Mesenchymal stem cell (in vitro differentiated cells and primary cell): ENCODE results near the gene GAS7.

Experiments used
- DNase-seq: peaks from one replicate; pipeline ENCODE4 v3.0.0-alpha.2; 2013
- H2AFZ ChIP-seq: one replicate; pipeline ENCODE4 v1.6.1; 2013; ENCODE audit warnings: low read depth, mild to moderate bottlenecking, control low read depth, inconsistent platforms, low read length, moderate library complexity
- H2AK5ac ChIP-seq: 2 replicates; pipeline ENCODE4 v1.6.1; 2013; ENCODE audit warnings: low read length, moderate library complexity, mild to moderate bottlenecking, inconsistent platforms; ENCODE audit not compliant: severe bottlenecking
- H2BK120ac ChIP-seq: one replicate; pipeline ENCODE4 v1.6.1; 2013; ENCODE audit warnings: low read depth, mild to moderate bottlenecking, inconsistent platforms, low read length, moderate library complexity
- H2BK12ac ChIP-seq, 2 experiments: one replicate each; pipeline ENCODE4 v1.6.1; 2013; ENCODE audit warnings: inconsistent platforms in 2 of 2, low read length in 2 of 2, mild to moderate bottlenecking in 2 of 2, moderate library complexity in 2 of 2, control low read depth in 1 of 2
- H2BK15ac ChIP-seq: one replicate; pipeline ENCODE4 v1.6.1; 2013; ENCODE audit warnings: mild to moderate bottlenecking, low read depth, inconsistent platforms; ENCODE audit not compliant: poor library complexity, severe bottlenecking
- H2BK5ac ChIP-seq: 2 replicates; pipeline ENCODE4 v1.6.1; 2013; ENCODE audit warnings: low read depth, mild to moderate bottlenecking, low read length, control low read depth, inconsistent platforms; ENCODE audit not compliant: poor library complexity, severe bottlenecking
- H3K14ac ChIP-seq, 2 experiments: one replicate each; pipeline ENCODE4 v1.6.1; 2013; ENCODE audit warnings: inconsistent platforms in 2 of 2, low read length in 2 of 2, control low read depth in 1 of 2, mild to moderate bottlenecking in 1 of 2, moderate library complexity in 1 of 2
- H3K18ac ChIP-seq, 2 experiments: one replicate each; pipeline ENCODE4 v1.6.1; 2013; ENCODE audit warnings: inconsistent platforms in 2 of 2, low read length in 2 of 2, control low read depth in 1 of 2, low read depth in 1 of 2, mild to moderate bottlenecking in 1 of 2
- H3K23ac ChIP-seq, 2 experiments: one replicate each; pipeline ENCODE4 v1.6.1; 2013; ENCODE audit warnings: inconsistent platforms in 2 of 2, low read length in 2 of 2, mild to moderate bottlenecking in 2 of 2, moderate library complexity in 2 of 2, control low read depth in 1 of 2
- H3K27ac ChIP-seq: 2 replicates; pipeline ENCODE4 v1.5.1; 2013; ENCODE audit warnings: mild to moderate bottlenecking, moderate library complexity, low read length, control low read depth, inconsistent platforms; ENCODE audit not compliant: poor library complexity, severe bottlenecking
- H3K27me3 ChIP-seq, 2 experiments: 2 replicates each; pipeline versions ENCODE4 v1.6.1 to v1.7.0; 2013; ENCODE audit warnings: low read length in 2 of 2, mild to moderate bottlenecking in 2 of 2, moderate library complexity in 2 of 2, control low read depth in 1 of 2, inconsistent platforms in 1 of 2; ENCODE audit not compliant: control insufficient read depth in 1 of 2, insufficient read depth in 1 of 2
- H3K36me3 ChIP-seq, 2 experiments: 2 replicates each; pipeline versions ENCODE4 v1.6.1 to v1.7.0; 2013; ENCODE audit warnings: low read length in 2 of 2, control low read depth in 1 of 2, inconsistent platforms in 1 of 2, low read depth in 1 of 2, mild to moderate bottlenecking in 1 of 2; ENCODE audit not compliant: insufficient read depth in 2 of 2, control insufficient read depth in 1 of 2
- H3K4ac ChIP-seq, 2 experiments: one replicate each; pipeline ENCODE4 v1.6.1; 2013; ENCODE audit warnings: inconsistent platforms in 2 of 2, low read length in 2 of 2, mild to moderate bottlenecking in 2 of 2, moderate library complexity in 2 of 2, control low read depth in 1 of 2, low read depth in 1 of 2
- H3K4me1 ChIP-seq: 2 replicates; pipeline ENCODE4 v1.6.1; 2013; ENCODE audit warnings: low read depth, low read length, control low read depth; ENCODE audit not compliant: control insufficient read depth, insufficient read depth
- H3K4me2 ChIP-seq: 2 replicates; pipeline ENCODE4 v1.6.1; 2013; ENCODE audit warnings: low read length, mild to moderate bottlenecking, inconsistent platforms; ENCODE audit not compliant: poor library complexity, severe bottlenecking
- H3K4me3 ChIP-seq, 2 experiments: 2 replicates each; pipeline versions ENCODE4 v1.5.1 to v1.7.0; 2013; ENCODE audit warnings: low read length in 2 of 2, mild to moderate bottlenecking in 2 of 2, control low read depth in 1 of 2, low read depth in 1 of 2; ENCODE audit not compliant: insufficient read depth in 1 of 2
- H3K79me1 ChIP-seq: replicated peaks from 2 replicates; pipeline ENCODE4 v1.6.1; 2013; ENCODE audit warnings: mild to moderate bottlenecking, control low read depth, low read length, inconsistent platforms; ENCODE audit not compliant: poor library complexity, severe bottlenecking
- H3K9ac ChIP-seq: 2 replicates; pipeline ENCODE4 v1.7.0; 2013; ENCODE audit warnings: mild to moderate bottlenecking, low read length, moderate library complexity
- H3K9me3 ChIP-seq: 2 replicates; pipeline ENCODE4 v1.7.0; 2013; ENCODE audit warnings: mild to moderate bottlenecking, low read length; ENCODE audit not compliant: control insufficient read depth
- H4K8ac ChIP-seq: one replicate; pipeline ENCODE4 v1.6.1; 2013; ENCODE audit warnings: inconsistent platforms, mild to moderate bottlenecking, low read length, moderate library complexity
- H4K91ac ChIP-seq: one replicate; pipeline ENCODE4 v1.6.1; 2013; ENCODE audit warnings: mild to moderate bottlenecking, low read length, inconsistent platforms
- WGBS: methylation state at CpG from one replicate; pipeline ENCODE4 v1.1.7; 2013; ENCODE audit warnings: mixed read lengths; 5-methylcytosine and 5-hydroxymethylcytosine counted together

The GAS7 gene

GRCh38 chr17:9918804-9919352 is 279.5 kb downstream of the GAS7 start:
- no peak overlapping the region for H2AK5ac ChIP-seq
- H3K23ac ChIP-seq, result no peak overlapping the region
- no peaks in the 10 kb centered on the region for H3K4me1 ChIP-seq
- H4K8ac ChIP-seq, result no peak overlapping the region
- no peak overlapping the region for H4K91ac ChIP-seq
- no peak overlapping the region for H2BK15ac ChIP-seq
- no peak overlapping the region for H3K4me2 ChIP-seq
- H3K9me3 ChIP-seq, result no peaks in the 10 kb centered on the region
- no peak overlapping the region for H2BK5ac ChIP-seq
- no peak overlapping the region for H2BK120ac ChIP-seq
- H3K36me3 ChIP-seq, result peaks cover 31 to 86% of the 10 kb centered on the region in 2 experiments
- H3K4ac ChIP-seq, result no peak overlapping the region
- no peaks in the 10 kb centered on the region for H3K79me1 ChIP-seq
- H3K27me3 ChIP-seq, result no peaks in the 10 kb centered on the region
- H2AFZ ChIP-seq, result no peak overlapping the region
- H3K18ac ChIP-seq, result no peak overlapping the region
- H3K9ac ChIP-seq, result no peak overlapping the region
- H3K27ac ChIP-seq, result no peak overlapping the region
- no peak overlapping the region for H3K14ac ChIP-seq
- H3K4me3 ChIP-seq, result no peak overlapping the region
- WGBS, result 92% methylated on average over 5 of the region's 5 CpGs
- H2BK12ac ChIP-seq, result no peak overlapping the region
- no peak for DNase-seq

GRCh38 chr17:9918352-9918751 is 280.1 kb downstream of the GAS7 start:
- H4K91ac ChIP-seq, result no peak overlapping the region
- H2BK5ac ChIP-seq, result no peak overlapping the region
- H2BK120ac ChIP-seq, result no peak overlapping the region
- H3K18ac ChIP-seq, result no peak overlapping the region
- H3K9me3 ChIP-seq, result no peaks in the 10 kb centered on the region
- no peak overlapping the region for H3K4ac ChIP-seq
- no peaks in the 10 kb centered on the region for H3K4me1 ChIP-seq
- no peak overlapping the region for H2AK5ac ChIP-seq
- H3K79me1 ChIP-seq, result no peaks in the 10 kb centered on the region
- H3K4me2 ChIP-seq, result no peak overlapping the region
- H3K14ac ChIP-seq, result no peak overlapping the region
- no peak overlapping the region for H3K4me3 ChIP-seq
- no peak overlapping the region for H3K23ac ChIP-seq
- H3K36me3 ChIP-seq, result peaks cover 31 to 85% of the 10 kb centered on the region in 2 experiments
- H2BK12ac ChIP-seq, result no peak overlapping the region
- DNase-seq, result no peak
- H2BK15ac ChIP-seq, result no peak overlapping the region
- WGBS, result 96% methylated on average over 8 of the region's 8 CpGs
- H3K27ac ChIP-seq, result no peak overlapping the region
- no peak overlapping the region for H2AFZ ChIP-seq
- H4K8ac ChIP-seq, result no peak overlapping the region
- no peaks in the 10 kb centered on the region for H3K27me3 ChIP-seq
- no peak overlapping the region for H3K9ac ChIP-seq

GRCh38 chr17:9917801-9918200 is 280.6 kb downstream of the GAS7 start:
- Histone ChIP-seq H3K4me2 (no peak overlapping the region), H2BK120ac (no peak overlapping the region)

GRCh38 chr17:9917131-9917530 is 281.3 kb downstream of the GAS7 start:
- Histone ChIP-seq H3K4me1 (no peaks in the 10 kb centered on the region), H3K9me3 (no peaks in the 10 kb centered on the region), H2AK5ac (no peak overlapping the region), H2BK15ac (no peak overlapping the region), H3K27me3 (no peaks in the 10 kb centered on the region), H3K79me1 (no peaks in the 10 kb centered on the region), H3K9ac (no peak overlapping the region), H2AFZ (no peak overlapping the region), H3K4me2 (no peak overlapping the region), H4K8ac (no peak overlapping the region), H2BK5ac (no peak overlapping the region), H3K27ac (no peak overlapping the region), H3K23ac (no peak overlapping the region), H2BK120ac (no peak overlapping the region), H3K4me3 (no peak overlapping the region), H3K36me3 (peaks cover 31 to 81% of the 10 kb centered on the region in 2 experiments), H3K14ac (no peak overlapping the region), H3K18ac (no peak overlapping the region), H2BK12ac (no peak overlapping the region), H3K4ac (no peak overlapping the region), H4K91ac (no peak overlapping the region)
- DNase-seq, result no peak
- 92% methylated on average over 13 of the region's 13 CpGs for WGBS

More at GRCh38 chr17:9917801-9918200, 280.6 kb downstream of the GAS7 start:
- no peak overlapping the region for H3K4ac ChIP-seq
- no peak overlapping the region for H2BK15ac ChIP-seq
- H2BK5ac ChIP-seq, result no peak overlapping the region
- no peaks in the 10 kb centered on the region for H3K9me3 ChIP-seq
- H3K9ac ChIP-seq, result no peak overlapping the region
- no peak for DNase-seq
- H3K4me1 ChIP-seq, result no peaks in the 10 kb centered on the region
- no peak overlapping the region for H2BK12ac ChIP-seq
- H4K91ac ChIP-seq, result no peak overlapping the region
- no peak overlapping the region for H3K18ac ChIP-seq
- H3K23ac ChIP-seq, result no peak overlapping the region
- no peak overlapping the region for H3K27ac ChIP-seq
- no peak overlapping the region for H3K14ac ChIP-seq
- H3K79me1 ChIP-seq, result no peaks in the 10 kb centered on the region
- no peak overlapping the region for H4K8ac ChIP-seq
- H3K4me3 ChIP-seq, result no peak overlapping the region
- H2AK5ac ChIP-seq, result no peak overlapping the region
- 94% methylated on average over 19 of the region's 19 CpGs for WGBS
- no peaks in the 10 kb centered on the region for H3K27me3 ChIP-seq
- H3K36me3 ChIP-seq, result peaks cover 31 to 86% of the 10 kb centered on the region in 2 experiments
- no peak overlapping the region for H2AFZ ChIP-seq
